SK-N-MC (cell line): ENCODE results near the gene KLRK1.

Experiments
- EZH2 ChIP-seq: fragments of 200-600 bp; sonication (generic); IDR thresholded peaks from one replicate; pipeline ENCODE4 v1.6.1; 2017; ENCODE audit warnings: antibody characterized with exemption
- POLR2AphosphoS5 ChIP-seq: IDR thresholded peaks from 2 replicates; pipeline ENCODE4 v1.6.1; 2012; ENCODE audit warnings: mild to moderate bottlenecking, low read depth, low read length, borderline replicate concordance

- no peak for TF ChIP-seq POLR2AphosphoS5
- no peak for TF ChIP-seq EZH2
Observed at GRCh38 chr12:10358131-10358530, 31.7 kb downstream of the KLRK1 start.
